Type B pancreatic cell (in vitro differentiated cells): ENCODE measurements around the gene NXPH3. TPM values are rescaled to one million over a fixed set of nuclear protein-coding genes. Genes with fewer than 3 reads are reported as not detected.

Experiments used
- DNase-seq: peaks from one replicate; pipeline ENCODE4 v3.0.0; 2021; ENCODE audit warnings: mixed read lengths; ENCODE audit not compliant: unreplicated experiment; ENCODE audit errors: extremely low spot score
- H3K27ac Mint-ChIP-seq: 2 replicates; pipeline ENCODE4 v1.8.0; 2021; ENCODE audit warnings: mild to moderate bottlenecking, mixed read lengths
- H3K27me3 Mint-ChIP-seq: 2 replicates; pipeline ENCODE4 v1.8.0; 2021; ENCODE audit warnings: mixed read lengths
- H3K36me3 Mint-ChIP-seq: 2 replicates; pipeline ENCODE4 v1.8.0; 2021; ENCODE audit warnings: mixed read lengths
- H3K4me1 Mint-ChIP-seq: one replicate; pipeline ENCODE4 v1.8.0; 2021; ENCODE audit warnings: mixed read lengths; ENCODE audit not compliant: unreplicated experiment
- H3K4me3 Mint-ChIP-seq: 2 replicates; pipeline ENCODE4 v1.8.0; 2021; ENCODE audit warnings: mild to moderate bottlenecking, mixed read lengths
- H3K9me3 Mint-ChIP-seq: 2 replicates; pipeline ENCODE4 v1.8.0; 2021; ENCODE audit warnings: mixed read lengths
- CTCF ChIP-seq: fragments of 200-600 bp; sonication (generic); conservative IDR thresholded peaks from 2 replicates; pipeline ENCODE4 v1.5.0; 2021; ENCODE audit warnings: antibody characterized with exemption, mild to moderate bottlenecking
- total RNA-seq: library from RNA; stranded (reverse); gene quantifications from 2 replicates; pipeline ENCODE4 v1.2.1, GENCODE V29; 2021; ENCODE audit warnings: low replicate concordance

Gene NXPH3
- total RNA-seq, 1 donor from 2014 or later: 0.46 TPM

GRCh38 chr17:49582789-49583188 lies 7.1 kb downstream of the NXPH3 start:
- Mint-ChIP-seq H3K4me3 (no peak overlapping the region), H3K9me3 (no peaks in the 10 kb centered on the region), H3K4me1 (peaks cover 8% of the 10 kb centered on the region), H3K27ac (no peak overlapping the region), H3K27me3 (peaks cover 4% of the 10 kb centered on the region), H3K36me3 (no peaks in the 10 kb centered on the region)
- TF ChIP-seq CTCF: no peak
- DNase-seq: no peak

GRCh38 chr17:49583226-49583625 lies 7.6 kb downstream of the NXPH3 start:
- Mint-ChIP-seq H3K27ac (no peak overlapping the region), H3K4me3 (no peak overlapping the region), H3K9me3 (no peaks in the 10 kb centered on the region), H3K36me3 (no peaks in the 10 kb centered on the region), H3K27me3 (no peaks in the 10 kb centered on the region), H3K4me1 (peaks cover 8% of the 10 kb centered on the region)
- no peak for TF ChIP-seq CTCF
- no peak for DNase-seq

- Mint-ChIP-seq H3K27ac (no peak overlapping the region), H3K36me3 (no peaks in the 10 kb centered on the region), H3K9me3 (no peaks in the 10 kb centered on the region), H3K27me3 (no peaks in the 10 kb centered on the region), H3K4me3 (no peak overlapping the region), H3K4me1 (peaks cover 8% of the 10 kb centered on the region)
- DNase-seq: no peak
- TF ChIP-seq CTCF: no peak
These were observed 8.2 kb downstream of the NXPH3 start for GRCh38 chr17:49583889-49584288.

- peak; percentile 53 for TF ChIP-seq CTCF
- no peak overlapping the region for H3K4me3 Mint-ChIP-seq
- no peaks in the 10 kb centered on the region for H3K27me3 Mint-ChIP-seq
- no peaks in the 10 kb centered on the region for H3K36me3 Mint-ChIP-seq
- peak; percentile 62 for DNase-seq
- H3K27ac Mint-ChIP-seq: no peak overlapping the region
- H3K4me1 Mint-ChIP-seq: peaks cover 8% of the 10 kb centered on the region
- H3K9me3 Mint-ChIP-seq: no peaks in the 10 kb centered on the region
These were observed 9.9 kb downstream of the NXPH3 start for GRCh38 chr17:49585422-49586027.

GRCh38 chr17:49587366-49588073 lies 11.8 kb downstream of the NXPH3 start:
- H3K36me3 Mint-ChIP-seq: peaks cover 5% of the 10 kb centered on the region
- no peak overlapping the region for H3K4me3 Mint-ChIP-seq
- no peaks in the 10 kb centered on the region for H3K27me3 Mint-ChIP-seq

More at GRCh38 chr17:49587366-49588073, 11.8 kb downstream of the NXPH3 start:
- Mint-ChIP-seq H3K4me1 (peaks cover 8% of the 10 kb centered on the region), H3K27ac (no peak overlapping the region), H3K9me3 (no peaks in the 10 kb centered on the region)
- peak; percentile 47 for DNase-seq
- TF ChIP-seq CTCF: no peak
